GM19455 (cell line): ENCODE data around the gene TAS1R1.
"Not testable (repeated sequence)": the region's sequence is repeated elsewhere in the genome, so short reads cannot be mapped to it uniquely, and the experiment has no call there.

Source experiments
- ATAC-seq: cut with Tn5 transposase; IDR thresholded peaks from one replicate; pipeline ENCODE4 v1.9.1; 2021; ENCODE audit not compliant: unreplicated experiment

TAS1R1 gene

DNA sequence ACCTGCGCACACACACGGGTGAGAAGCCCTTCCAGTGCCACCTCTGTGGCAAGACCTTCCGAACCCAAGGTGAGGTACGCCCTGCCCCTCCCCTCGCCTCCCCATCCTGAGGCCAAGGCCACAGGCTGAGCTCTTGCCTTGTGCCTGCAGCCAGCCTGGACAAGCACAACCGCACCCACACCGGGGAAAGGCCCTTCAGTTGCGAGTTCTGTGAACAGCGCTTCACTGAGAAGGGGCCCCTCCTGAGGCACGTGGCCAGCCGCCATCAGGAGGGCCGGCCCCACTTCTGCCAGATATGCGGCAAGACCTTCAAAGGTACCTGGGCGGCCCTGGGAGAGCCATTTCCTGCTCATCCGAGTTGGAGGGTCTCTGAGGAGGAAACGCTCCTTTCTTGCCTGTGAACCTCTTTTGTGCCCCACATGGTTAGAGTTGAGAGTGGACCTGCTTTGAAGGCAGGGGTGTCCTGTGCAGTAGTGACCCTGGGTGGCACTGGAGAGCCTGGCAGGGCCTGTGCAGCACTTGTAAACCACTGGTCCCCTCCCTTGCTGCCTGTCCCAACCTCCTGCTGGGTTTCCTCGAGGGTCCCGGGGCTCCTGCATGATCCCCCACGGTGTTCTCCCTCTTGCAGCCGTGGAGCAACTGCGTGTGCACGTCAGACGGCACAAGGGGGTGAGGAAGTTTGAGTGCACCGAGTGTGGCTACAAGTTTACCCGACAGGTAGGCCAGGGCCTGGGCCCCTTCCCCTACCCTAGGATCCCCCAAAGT, 33.2 kb downstream of the TAS1R1 start:
- no peak for ATAC-seq

DNA sequence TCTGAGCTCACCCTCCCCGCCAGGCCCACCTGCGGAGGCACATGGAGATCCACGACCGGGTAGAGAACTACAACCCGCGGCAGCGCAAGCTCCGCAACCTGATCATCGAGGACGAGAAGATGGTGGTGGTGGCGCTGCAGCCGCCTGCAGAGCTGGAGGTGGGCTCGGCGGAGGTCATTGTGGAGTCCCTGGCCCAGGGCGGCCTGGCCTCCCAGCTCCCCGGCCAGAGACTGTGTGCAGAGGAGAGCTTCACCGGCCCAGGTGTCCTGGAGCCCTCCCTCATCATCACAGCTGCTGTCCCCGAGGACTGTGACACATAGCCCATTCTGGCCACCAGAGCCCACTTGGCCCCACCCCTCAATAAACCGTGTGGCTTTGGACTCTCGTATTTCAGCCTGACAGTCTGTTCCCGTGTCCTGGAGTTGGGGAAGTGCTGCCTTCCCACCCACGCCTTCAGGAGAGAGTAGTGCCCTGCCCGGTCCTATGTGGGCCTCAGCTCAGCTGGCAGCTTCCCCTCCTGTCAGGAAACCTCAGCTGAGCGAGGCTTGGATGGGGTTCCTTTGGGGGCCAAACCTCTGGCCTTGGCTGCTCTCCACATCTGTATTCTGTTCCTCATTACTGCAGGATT, 33.9 kb downstream of the TAS1R1 start:
- ATAC-seq = no peak

DNA sequence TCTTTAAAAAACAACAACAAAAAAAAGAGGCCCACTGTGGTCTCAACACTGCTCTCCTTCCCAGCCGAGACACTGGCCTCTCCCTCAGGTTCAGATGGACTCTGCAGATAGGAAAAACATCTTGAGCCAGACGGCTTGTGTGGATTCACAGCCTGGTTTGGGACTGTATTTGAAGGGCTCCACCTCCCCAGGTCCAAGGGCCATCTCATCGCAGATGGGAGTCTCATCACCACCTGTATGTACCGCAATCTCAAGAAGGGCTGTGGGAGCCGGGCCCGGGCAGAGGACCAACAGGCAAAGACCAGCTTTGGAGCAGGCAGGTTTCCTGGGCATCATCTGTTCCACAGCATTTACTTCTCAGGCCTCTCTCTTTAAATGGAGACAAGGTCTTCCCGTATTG, 34.9 kb downstream of the TAS1R1 start:
- no peak for ATAC-seq

DNA sequence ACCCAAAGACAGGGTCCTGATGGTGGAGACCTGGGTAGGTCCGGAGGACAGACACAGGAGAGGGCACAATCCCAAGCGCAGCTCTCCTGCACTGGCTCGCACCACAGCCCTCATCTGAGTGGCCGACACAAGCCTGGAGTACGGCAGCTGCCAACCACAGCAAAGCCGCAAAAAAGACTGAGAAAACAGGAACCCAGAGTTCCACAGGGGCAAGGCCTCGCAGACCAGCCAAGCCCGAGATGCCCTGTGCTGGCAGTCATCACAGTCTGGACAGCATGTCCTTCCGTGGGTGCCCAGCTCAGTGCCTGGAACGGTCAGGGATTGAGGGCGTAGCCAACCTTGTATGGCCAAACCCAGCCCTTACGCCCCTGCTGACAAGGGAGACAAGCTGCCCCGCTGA, 36.1 kb downstream of the TAS1R1 start:
- ATAC-seq = no peak

DNA sequence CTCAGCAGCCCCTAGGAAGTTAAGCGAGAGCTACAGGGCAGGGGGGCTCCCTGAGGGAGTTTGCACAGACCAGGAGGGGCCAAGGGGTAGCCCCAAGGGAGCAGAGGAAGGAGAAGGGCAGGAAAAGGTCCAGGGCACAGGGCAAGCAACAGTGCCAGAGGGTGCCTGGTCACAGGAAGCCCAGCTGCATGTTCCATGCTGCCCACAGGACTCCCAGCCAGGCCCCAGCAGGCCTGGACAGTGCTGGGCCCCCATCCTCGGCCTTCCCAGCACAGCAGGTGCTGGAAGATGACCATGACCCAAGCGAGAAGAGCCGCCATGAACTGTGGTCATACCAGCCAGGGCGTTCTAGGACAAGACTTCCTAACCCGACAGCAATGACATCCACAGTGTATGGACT, 36.5 kb downstream of the TAS1R1 start:
- no peak for ATAC-seq

DNA sequence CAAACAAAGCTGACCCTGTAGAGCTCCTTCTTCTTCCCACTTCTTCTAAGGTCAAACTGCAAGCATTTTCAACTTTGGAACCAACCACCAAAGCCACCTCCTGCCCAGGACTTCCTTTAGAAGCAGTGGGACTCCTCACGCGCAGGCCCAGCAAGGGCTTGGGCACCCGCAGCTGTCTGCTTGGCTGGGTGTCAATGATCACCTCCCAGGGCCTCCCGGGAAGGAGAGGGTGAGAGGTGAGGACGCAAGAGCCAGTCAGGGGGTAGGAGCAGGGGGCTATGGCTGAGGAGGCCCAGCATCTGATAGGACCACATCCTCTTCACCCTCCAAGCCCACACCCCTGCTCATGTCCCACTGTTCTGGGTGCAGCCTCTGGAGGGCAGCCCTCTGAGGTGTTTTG, 37.3 kb downstream of the TAS1R1 start:
- no peak for ATAC-seq

DNA sequence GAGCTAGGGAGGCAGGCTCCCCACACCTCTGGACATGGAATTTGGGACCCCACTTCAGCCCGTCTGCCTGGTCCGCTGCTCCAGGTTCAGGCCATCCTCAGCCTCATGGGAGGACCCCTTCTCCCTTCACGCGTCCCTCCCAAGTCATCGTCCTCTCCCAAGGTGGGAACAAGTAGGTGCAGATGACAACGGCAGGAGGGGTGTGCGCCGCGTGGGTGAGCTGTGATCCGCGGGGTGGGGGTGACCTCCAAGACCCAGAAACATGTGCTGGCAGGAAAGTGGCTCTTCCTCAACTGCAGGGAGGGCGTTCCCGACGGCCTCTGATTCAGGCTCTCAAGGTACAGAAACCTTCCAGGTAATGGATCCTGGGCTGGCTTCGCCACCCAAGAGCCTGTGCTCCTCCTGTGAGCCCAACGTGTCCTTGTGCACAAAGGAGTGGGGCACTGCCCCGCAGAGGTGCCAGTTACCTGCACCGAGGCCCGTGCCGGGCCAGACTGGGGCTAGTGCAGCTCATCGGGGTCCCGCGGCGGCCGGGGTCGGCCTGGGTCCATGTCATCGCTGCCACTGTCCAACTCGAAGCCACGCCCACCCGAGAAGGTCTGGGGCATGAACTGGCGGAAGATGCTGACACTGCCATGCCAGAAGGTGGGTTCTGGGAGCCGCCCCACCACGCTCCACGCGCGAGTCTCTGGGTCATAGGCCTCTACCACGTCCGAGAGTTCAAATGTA, 37.9 kb downstream of the TAS1R1 start:
- no peak for ATAC-seq

DNA sequence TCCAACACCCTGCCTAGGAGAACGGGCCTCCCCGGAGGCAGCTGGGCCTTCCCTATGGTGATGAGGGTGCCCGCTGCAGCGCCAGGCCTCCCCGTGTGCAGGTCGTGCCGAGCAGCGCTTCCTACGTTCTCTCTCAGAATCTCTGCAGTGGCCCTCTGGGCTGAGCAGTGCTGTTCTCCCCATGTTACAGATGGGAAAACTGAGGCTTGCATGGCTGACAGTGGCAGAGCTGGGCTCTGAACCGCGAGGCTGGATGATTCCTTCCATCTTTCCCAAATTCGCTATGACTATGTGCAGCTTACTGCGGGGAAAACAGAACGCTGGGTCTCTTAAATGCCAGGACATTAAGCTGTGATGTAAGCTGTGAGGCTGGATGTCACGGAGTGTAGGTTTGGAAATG, 38.7 kb downstream of the TAS1R1 start:
- ATAC-seq = no peak

DNA sequence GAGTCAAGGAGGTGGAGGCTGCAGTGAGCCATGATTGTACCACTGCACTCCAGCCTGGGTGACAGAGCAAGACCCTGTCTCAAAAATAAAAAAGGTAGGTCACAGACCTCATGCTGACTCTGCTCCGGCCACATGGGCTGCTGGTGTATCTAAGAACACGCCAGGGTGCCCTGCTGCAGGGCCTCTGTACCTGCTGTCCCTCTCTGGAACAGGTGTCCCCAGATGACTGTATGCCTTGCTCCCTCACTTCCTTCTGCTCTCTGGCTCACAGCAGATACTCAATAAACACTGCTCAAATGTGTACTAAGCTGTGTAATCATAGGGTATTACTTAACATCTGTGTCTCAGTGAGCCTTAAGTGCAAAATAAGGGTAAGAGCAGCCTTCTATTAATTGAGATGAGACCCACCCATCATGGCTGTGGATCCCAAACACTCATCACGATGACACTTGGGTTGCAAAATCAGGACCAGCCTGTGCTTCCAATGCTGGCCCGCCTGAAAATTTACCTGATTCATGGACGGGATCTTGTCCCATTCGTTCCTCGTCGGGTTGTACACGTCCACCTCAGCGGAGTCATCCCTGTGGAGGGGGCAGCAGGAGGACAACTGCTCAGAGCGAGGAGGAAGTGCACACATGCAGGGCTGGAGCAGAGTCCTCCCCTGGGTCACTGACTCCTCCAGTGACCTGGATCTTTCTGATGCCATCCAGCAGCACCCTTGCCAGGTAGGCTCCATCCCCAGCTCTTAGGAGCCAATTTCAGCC, 40.1 kb downstream of the TAS1R1 start:
- ATAC-seq = no peak

DNA sequence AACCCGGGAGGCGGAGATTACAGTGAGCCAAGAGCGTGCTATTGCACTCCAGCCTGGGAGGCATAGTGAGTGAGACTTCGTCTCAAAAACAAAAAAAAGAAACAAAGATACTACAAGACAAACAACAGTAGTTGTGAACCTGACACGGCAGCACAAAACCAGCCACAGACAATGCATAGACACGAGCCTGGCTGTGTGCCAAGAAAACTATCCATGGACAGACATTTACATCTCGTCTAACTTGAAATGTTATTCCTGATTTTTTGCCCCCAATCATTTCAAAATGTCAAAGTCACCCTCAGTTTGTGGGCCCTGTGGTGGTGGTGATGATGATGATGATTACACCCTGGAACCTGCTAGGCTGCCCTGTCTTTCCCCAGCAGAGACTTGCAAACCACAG, 41.2 kb downstream of the TAS1R1 start:
- ATAC-seq = no peak

DNA sequence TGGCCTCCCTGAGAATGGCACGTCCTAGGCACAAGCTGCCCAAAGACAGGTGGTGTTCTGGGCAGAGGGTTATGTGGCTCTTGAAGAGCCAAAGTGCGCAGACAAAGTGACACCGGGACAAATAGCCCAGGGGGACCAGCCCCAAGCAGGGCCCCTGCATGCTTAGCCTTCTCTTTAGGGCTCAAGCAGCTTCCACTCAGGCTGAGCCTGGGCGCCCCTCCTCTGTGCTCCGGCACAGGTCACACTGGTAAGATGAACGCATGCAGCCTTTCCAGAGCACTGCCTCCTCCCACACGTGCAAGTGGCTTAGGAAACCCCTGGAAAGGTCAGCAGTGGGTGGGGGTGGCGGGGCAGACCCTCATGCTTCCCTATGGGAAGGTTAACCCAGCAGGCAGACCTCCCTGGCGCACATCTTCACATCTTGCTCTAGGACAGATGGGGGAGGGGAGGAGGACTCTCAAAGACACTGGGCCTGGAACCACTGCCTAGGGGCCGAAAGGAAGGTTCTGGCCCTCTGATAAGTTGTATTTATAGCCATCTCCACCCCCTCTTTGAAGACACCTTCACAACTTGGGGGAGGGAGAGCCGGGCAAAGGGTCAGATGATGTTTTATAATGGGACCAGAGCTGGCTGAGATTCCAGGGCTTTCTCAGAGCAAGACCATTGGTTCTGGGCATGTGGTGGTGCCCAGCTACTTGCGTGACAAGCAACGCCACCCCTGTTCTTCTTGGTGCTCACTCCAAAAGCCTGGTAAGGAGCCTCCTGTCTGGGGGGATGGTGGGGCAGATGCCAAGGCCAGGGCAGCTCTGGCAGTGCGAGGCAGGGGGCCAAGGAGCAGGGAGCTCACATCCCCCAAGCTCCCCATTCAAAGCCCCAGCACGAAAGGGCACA, 42.0 kb downstream of the TAS1R1 start:
- no peak for ATAC-seq

DNA sequence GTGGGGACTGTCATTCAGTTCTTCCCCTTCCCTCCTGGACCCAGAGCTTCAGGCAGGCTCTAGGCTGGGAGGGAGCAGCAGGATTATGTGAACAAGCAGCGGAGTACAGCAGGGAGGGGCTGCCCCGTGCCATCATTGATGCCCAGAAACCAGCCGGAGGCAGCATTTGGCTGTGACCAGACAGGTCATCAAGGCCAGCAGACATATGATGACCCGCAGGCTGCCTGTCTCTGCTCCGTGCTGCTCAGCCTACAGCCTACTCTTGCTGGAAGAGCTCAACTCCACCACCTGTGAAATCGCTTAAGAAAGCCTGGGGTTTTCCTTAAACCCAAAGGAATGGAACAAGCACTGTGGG, 42.6 kb downstream of the TAS1R1 start:
- no peak for ATAC-seq

DNA sequence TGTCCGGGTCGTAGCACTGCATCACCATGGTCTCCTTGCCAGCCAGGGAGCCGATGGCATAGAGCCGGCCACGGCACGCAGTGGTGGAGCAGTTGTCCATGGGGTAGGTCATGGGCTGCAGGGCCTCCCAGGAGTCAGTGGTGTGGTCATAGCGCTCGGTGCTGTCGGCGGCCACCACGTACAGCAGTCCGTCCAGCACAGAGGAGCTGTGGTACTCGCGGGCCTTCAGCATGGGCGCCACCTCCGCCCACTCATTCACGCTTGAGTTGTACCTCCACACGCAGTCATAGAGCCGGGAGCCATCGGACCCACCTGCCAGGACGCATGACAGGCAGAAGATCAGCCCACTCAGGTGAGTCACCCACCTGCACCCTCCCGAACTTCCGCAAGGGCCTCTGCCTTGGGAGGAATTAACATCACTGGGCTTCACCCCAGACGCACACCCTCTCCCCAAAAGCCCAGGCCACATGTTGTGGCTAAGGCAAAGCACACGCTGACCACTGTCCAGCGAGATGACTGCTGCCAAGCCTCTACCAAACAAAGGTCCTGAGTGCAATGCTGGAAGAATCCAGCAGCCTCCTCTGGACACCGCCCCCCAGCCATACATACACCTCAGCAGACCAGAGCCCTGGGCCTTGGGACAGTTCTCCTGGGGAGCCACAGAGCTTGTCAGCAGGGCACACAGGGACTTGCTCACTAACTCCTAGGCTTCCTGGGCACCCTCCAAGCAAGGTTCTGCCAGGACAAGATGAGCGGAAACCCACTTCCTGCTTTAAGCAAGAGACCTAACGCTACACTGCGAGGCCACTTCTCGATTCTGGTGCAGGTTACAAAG, 44.3 kb downstream of the TAS1R1 start:
- ATAC-seq = no peak

DNA sequence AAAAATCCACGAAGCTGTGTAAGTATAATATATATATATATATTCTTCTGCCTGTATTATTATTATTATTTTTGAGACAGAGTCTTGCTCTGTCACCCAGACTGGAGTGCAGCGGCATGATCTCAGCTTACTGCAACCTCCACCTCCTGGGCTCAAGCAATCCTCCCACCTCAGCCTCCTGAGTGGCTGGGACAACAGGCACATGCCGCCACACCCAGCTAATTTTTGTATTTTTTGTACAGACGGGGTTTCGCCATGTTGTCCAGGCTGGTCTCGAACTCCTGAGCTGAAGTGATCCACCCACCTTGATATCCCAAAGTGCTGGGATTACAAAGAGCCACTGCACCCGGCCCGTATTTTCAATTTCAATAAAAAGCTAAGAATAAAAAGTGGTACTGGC, 44.9 kb downstream of the TAS1R1 start:
- not testable (repeated sequence) for ATAC-seq

DNA sequence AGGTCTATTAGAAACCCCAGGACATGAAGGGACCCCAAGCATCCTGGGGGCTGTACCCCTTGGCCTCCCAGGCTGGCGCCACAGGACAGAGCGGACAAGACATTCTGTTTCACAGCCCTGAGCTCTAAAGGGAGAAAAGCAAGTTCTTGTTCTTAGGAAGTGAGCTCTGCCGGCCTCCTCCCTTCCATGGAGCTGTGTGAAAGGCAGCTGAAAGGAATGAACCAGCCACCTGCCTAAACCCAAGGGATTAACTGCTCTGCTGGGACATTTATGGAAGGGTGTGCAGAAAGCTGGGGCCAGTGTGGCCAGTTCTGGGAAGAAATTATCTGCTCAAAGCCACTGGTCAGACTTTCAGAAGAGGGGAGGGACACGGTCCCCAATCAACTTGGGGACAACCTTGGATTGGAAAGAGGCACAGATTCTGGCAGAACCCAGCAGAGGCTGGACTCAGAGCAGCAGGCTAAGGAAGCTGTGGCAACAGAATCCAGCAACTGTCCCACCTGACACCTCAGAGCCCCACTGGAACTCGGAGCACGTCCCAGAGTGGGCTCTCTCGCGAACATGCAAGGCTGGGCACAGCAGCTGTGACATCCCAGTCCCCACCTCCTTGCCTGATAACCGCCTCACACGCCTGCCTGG, 45.4 kb downstream of the TAS1R1 start:
- no peak for ATAC-seq

DNA sequence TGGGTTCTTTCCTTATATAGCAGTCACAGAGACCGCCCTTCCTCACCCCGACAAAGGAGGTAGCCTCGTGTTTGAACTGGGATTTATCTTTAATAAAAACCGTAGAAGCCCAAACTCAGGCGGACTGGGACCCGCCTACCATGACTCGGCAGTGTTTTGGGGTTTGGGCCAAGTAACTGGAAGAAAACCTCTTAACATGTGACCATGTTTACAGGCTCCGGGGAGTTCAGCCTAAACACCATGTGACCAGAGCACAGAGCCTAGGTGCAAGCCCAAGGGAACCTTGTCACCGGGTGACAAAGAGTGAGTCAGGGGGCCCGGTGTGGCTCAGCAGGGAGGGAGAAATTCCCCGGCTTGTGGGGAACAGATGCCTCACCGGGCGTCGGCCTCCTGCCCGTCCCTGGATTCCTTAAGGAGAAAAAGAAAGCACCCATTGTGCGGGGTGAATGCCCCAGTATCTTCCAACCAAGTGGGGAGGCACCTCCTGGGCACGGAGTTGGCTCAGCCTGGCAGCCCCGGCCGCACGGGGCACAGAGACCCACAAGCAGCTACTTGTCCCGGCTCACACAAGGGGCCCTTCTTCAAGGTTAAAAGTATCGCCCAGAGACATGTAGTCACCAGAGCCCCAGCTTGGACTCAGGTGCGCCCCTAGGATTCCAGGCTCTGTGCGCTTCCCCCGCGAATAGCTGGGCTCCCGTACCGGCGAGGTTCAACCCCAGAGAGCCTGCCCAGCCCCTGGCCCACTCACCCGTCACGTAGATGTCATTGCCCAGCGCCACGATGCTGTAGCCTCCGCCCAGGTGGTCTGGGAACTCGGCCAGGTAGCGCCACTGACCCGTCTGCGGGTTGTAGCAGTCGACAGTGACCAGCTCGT, 46.2 kb downstream of the TAS1R1 start:
- no peak for ATAC-seq

DNA sequence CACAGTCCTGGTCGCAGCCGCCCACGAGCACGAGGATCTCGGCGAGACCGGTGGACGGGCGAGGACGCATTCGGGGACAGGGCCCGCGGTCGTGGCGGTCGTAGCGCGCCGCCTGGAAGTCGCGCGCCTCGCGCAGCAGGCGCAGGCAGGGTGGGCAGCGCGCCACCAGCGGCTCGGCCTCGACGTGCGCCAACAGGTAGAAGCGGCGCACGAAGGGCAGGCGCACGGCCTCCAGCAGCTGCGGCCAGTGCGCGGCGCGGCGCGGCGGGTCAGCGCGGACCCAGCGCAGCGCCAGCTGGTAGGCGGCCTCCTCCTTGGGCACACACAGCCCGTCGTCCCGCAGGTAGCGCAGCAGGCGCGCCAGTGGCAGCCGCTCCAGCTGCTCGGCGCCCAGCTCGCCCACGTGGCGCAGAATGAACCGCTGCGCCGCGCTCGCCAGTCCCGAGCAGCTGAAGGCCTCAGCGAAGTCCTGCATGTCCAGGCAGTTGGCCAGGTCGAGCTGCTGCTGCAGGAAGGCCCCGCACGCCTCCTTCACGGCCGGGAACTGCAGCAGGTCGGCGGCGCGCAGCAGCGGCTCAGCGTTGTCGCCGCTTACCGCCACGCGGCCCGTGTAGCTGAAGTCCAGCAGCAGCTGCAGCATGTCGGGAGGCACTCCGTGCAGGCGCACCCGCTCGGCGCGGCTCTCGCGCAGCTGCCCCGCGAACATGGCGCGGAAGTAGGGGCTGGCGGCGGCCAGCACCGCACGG, 47.0 kb downstream of the TAS1R1 start:
- peak; percentile 46 for ATAC-seq
